Epithelial cell of esophagus (primary cell): ENCODE results near the gene MAB21L3.

Experiments
- DNase-seq: peaks from one replicate; pipeline ENCODE4 v3.0.0; 2010; ENCODE audit warnings: low read depth
- H3K4me3 ChIP-seq: 2 replicates; pipeline ENCODE4 v1.5.1; 2011; ENCODE audit warnings: mild to moderate bottlenecking, low read length, control low read depth
- CTCF ChIP-seq: IDR thresholded peaks from 2 replicates; pipeline ENCODE4 v1.5.1; 2011; ENCODE audit warnings: low read depth, mild to moderate bottlenecking, low read length, control low read depth, inconsistent platforms; ENCODE audit not compliant: insufficient read depth; ENCODE audit errors: missing control alignments

The MAB21L3 gene

GRCh38 chr1:116107371-116107770, 3.8 kb upstream of the MAB21L3 start:
- no peak for TF ChIP-seq CTCF

DNA sequence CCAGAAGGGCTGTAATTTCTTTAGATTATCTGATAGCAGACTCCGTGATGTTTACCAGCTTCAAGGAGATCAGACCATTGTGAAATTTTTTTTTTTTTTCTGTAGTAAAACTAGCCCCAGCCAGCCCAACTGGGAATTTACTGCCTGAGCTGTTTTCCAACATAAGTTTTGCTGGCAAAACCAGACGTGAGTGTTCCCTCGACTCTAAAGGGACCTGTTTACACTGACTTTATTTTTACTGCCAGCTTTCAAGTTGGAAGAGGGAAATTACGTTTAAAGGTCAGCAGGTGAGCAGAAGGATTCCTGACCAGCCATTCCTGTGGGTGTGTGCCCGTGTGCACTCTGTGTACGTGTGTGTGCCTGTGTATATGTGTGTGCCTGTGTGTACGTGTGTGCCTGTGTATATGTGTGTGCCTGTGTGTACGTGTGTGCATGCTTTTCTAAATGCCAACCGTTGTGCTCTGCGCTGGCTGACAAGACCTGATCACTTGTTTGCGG, 374 bp downstream of the MAB21L3 start:
- no peak overlapping the region for H3K4me3 ChIP-seq
- peak; percentile 51 for DNase-seq
- no peak for TF ChIP-seq CTCF

More at GRCh38 chr1:116107371-116107770, 3.8 kb upstream of the MAB21L3 start:
- H3K4me3 ChIP-seq, result no peak overlapping the region
- no peak for DNase-seq

DNA sequence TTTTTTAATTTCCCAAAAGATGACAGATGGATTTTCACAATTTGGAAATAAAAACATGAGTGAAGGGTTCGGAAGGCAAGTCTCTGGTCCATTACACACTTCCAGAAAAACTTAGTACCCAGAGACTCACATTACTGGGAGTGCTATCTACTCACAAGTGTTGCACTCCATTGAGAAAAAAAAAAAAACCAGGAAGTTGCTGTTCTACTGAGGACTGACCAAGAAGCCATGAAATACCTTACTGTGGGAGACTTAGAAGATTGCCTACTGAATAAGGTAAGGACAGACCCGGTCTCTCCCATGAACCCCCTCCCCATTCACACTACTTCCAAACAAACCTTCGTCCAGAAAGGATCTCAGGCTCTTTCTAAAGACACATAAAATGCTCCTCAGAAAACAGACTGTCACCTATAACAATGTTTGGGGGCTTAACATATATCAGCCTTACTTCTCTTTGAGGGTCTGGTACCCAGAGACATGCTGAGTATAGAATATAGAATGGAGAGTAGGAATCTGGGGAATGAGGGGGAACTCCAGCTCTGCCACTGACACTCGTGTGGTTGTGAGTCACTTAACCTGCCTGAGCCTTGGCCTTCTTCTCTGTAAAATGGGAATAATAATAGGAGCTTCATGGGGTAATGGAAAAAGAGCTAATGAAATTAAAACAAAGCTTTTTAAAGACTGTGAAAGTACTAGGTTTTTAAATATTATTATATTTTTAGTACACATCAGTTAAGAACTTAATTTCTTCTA, 1.4 kb downstream of the MAB21L3 start:
- H3K4me3 ChIP-seq, result no peak overlapping the region
- DNase-seq, result no peak
- TF ChIP-seq CTCF, result no peak

DNA sequence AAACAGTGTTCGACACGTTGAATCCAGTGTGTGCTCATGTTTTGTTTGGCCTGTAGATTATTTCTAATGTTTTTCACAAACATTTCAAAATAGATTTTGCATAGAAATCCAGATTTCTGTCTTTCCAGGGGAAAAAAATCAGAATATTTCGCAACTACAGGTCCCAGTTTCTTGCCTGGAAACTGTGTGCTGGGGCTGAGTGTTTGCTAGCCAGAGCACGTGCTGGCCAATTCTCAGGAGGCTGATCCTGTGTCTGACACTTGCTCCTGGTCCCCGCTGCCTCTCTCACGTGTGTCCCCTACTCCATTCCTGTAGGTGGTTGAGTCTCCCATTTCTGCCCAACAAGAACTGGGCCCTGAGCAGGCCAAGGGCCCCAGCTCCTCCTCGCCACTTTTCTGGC, 2.4 kb downstream of the MAB21L3 start:
- no peak overlapping the region for H3K4me3 ChIP-seq
- TF ChIP-seq CTCF, result no peak
- no peak for DNase-seq

- H3K4me3 ChIP-seq, result no peak overlapping the region
- DNase-seq, result peak; percentile 85
- no peak for TF ChIP-seq CTCF
Observed at GRCh38 chr1:116115476-116116439, 4.6 kb downstream of the MAB21L3 start.

DNA sequence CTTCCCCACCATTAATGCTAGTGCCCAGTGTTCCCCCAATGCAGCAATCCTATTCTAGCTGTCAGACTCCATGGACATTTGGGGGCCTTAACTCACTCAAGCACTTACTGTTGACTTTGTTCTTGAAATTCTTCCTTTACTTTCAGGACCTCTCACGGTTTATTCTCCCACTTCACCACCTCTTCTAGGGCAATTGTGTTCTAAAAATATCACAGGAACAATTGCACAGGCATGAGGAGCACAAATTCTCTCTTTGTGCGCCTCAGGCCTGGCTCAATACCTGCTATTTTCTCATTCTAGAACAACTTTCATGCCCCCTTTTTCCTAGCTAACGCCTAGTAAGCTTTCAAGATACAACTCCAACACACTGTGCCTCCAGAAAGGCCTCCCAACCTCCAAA, 7.3 kb downstream of the MAB21L3 start:
- no peak for TF ChIP-seq CTCF
- no peak for DNase-seq
- H3K4me3 ChIP-seq, result no peak overlapping the region
